Amniotic stem cell (primary cell): ENCODE results near the gene COL25A1.
"Not testable (repeated sequence)": the region's sequence is repeated elsewhere in the genome, so short reads cannot be mapped to it uniquely, and the experiment has no call there.

Experiments used
- DNase-seq: peaks from one replicate; lab custom pipeline; 2025; lab: John Stamatoyannopoulos, UW

The COL25A1 gene

DNA sequence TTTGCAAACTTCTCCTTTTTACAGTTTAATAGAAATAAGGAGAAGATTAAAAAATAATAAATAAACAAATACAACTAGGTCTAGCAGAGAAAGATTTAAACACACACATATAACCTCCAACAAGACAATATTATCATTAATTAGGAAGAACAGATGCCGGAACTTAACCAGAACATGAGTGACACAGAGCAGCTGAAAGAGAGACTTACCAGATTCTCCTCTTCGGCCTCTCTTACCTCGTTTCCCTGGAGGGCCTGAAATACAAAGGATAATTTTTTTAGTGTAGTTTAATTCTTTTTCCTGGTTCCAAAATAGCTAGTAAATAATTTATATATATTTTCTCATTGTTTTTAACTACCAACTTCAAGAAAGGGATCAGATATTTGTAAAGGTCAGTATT lies 252.5 kb downstream of the COL25A1 start:
- no peak for DNase-seq

DNA sequence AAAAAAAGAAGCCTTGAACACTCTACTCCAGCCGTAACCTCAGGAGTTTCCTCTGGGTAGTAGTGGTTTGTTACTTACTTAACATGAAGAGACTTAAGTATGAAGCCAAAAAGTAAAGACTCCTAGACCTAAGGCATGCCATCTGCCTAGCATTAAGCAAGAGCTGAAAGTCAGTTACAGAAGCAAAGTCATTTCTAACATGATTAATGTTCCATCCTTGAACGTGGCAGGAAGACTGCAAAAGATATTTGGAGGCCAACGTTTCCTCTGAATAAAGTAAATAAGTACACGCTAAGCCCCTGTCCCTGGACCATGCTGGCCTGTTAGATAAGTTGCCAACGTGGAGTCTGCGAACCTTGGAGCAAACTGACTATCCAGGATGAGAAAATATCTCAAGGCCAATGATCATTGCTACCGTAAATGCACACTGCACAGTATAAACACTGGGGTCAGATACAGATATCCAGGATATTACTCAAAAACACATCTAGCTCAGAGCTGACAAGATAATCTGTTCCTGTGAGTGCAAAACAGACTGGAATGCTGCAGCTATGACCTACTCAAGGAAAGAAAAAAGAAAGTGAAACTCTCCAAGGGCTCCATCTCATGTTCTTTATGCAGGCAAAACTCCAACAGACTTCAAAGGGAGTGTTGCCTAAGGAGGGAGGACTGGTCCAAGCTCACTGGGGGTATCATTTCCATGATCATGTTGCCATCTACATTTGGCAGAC lies 255.8 kb downstream of the COL25A1 start:
- no peak for DNase-seq

GRCh38 chr4:109044431-109044830 lies 258.0 kb downstream of the COL25A1 start:
- no peak for DNase-seq

DNA sequence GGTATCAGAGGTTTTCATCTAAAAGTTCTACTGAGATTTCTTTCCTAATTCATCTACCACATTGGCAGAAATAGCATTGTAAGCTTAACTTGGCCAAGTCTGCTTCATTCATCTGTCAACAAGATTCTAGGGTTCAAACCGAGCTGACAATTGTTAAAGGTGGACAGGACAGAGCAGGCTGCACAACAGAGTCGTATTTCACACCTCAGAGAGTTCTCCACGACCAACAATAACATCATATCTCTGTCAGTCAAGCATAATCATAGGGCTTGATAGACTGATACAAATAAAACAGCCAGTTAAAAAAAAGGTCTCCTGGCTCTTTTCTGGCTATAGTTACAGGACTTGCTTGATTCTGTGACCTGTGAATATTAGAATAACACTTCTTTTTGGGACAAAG lies 259.2 kb downstream of the COL25A1 start:
- DNase-seq = no peak

DNA sequence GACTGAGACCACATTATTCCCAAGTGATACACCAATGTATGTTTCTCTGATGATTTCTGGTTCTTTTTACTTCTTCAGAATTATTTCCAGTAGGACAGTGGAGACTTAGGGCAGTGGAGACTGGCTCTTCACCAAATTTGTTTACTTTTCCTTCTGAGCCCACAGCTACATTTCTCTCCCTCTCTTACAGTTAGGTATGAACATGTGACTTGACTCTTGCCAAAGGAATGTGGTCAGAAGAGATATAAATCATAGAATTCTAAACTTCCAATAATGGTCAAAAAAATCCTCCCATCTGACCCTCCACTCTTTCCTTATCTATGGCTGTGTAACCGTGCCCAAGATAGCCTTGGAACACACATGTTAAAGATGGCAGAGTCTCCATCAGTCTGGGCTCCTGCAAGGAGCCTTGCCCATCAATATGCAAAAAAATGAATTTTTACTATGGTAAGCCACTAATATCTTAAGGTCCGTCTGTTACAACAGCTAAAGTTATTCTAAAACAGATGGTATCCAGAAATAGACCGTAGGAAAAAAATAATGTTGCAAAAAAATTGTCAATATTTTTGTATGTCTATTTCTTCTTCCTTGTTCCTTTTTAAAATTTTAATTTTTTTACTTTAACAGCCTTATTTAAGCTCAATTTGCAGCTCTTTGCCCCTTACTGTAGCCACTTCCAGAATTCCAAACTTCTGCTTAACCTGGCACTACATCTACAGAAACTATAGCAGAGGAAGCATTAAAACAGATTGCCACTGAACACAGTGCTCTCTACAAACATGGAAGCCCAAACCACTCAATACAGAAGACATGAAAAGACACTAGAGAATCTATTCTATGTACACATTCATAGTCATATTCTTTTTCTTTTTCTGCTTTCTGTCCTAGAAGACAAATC lies 260.7 kb downstream of the COL25A1 start:
- no peak for DNase-seq

- DNase-seq = no peak
These were observed 262.0 kb downstream of the COL25A1 start for GRCh38 chr4:109040441-109040840.

GRCh38 chr4:109037026-109037425 lies 265.4 kb downstream of the COL25A1 start:
- no peak for DNase-seq

- no peak for DNase-seq
These were observed 268.5 kb downstream of the COL25A1 start for GRCh38 chr4:109033993-109034392.

GRCh38 chr4:109032671-109033070 lies 269.8 kb downstream of the COL25A1 start:
- no peak for DNase-seq

DNA sequence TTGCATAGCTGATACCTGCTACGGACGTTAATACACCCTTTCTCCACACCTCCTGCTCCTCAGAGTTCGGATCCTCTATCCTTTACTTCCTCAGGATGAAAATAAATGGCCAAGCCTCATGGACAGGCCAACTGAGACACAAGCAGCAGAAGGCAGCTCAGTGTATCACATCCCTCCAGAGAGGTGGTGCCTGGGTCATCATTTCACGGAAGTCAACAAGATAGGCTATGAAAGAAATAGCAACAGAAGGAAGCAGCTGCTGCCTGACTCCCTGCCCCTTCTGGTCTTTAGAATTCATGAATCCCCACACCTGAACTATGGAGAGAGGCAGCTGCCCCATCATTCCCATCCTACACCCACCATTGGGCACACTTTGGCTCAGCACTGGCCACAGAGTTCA lies 272.5 kb downstream of the COL25A1 start:
- DNase-seq = no peak

DNA sequence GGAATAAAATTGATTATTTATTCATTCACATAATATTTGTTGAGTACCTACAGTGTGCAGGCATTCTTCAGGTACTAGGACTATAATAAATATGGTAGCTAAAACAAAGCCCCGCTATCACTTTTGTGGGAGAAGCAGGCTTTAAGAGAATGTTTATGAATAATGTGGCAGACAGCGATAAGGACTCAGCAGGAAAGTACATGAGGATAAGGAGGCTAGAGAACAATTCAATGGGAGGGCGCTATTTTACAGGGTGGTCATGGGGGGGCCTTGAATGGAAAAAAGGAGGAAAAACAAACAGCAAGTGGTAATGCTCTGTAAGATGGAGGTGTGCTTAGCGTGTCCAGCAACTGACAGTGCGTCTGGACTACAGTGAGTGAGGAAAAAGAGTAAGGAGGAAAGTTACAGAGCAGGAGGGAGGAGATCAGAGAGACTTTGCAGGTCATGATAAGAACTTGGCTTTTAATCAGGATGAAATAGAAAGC lies 275.4 kb downstream of the COL25A1 start:
- no peak for DNase-seq

GRCh38 chr4:109026588-109026987 lies 275.9 kb downstream of the COL25A1 start:
- DNase-seq = no peak

DNA sequence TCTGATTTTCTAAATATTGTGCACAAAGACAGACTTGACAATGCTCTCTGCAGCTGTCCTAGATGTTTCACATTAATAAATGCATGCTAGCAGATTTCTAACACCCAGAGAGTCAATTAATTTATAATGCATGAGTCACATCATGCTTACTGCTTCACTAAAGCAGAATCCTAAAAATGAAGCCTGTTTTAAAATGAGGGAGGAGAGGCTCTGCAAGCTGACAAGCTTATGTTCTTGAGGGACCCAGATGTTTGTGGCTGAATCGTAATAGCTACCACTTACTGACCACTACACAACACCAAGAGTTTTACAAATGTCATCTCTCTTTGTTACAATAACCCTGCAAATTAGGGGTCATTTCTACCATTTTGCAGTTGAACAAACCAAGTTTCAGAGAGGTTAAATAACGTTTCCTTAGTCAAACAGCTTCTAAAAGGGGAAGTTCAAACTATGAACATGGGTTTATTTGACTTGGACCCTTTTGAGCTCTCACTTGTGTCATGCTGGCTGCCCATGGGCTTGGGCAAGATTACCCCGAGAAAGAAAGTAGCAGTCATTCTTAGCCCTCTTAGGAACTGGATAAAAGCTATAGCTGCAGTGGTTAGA lies 276.9 kb downstream of the COL25A1 start:
- DNase-seq = no peak

- DNase-seq = no peak
These were observed 279.5 kb downstream of the COL25A1 start for GRCh38 chr4:109022961-109023360.

DNA sequence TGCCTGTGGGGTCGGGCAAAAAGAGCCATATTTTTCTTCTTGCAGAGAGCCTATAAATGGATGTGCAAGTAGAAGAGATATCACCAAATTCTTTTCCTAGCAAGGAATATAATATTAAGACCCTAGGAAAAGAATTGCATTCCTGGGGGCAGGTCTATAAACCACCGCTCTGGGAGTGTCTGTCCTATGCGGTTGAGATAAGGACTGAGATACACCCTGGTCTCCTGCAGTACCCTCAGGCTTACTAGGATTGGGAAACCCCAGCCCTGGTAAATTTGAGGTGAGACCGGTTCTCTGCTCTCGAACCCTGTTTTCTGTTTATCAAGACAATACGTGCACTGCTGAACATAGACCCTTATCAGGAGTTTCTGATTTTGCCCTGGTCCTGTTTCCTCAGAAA lies 280.8 kb downstream of the COL25A1 start:
- not testable (repeated sequence) for DNase-seq

DNA sequence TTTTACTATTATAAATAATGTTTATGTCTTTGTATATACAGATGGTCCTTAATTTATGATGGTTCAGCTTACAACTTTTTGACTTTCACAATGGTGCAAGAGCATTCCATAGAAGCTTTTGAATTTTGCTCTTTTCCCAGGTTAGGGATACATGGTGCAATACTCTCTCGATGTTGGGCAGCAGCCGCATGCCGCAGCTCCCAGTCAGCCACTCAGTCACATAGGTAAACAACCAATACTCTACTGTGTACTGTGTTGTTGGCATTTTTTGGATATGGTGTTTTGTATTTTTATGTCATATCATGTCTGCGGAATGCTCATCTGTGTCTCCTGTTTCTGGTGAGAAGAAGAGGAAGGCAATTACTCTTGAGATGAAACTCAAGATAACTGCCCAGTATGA lies 281.6 kb downstream of the COL25A1 start:
- no peak for DNase-seq

- no peak for DNase-seq
These were observed 286.3 kb downstream of the COL25A1 start for GRCh38 chr4:109016200-109016599.

DNA sequence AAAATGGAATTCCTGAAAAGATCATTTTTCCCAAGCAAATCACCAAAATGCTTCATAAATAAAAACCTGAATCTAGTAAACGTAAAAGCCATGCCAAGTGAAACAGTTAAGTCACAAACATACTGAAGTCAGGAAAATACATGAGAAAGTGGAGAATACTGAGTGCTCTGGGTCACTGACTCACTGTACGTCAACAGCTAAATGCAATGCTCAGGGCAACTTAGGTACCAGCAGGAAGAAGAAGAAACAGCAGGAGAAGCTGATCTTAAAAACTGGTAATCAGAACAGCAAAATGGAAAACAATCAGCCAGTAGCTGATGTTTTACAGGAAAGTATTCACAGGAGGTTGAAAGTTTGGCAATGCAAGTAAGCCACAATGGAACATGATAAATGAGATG lies 287.0 kb downstream of the COL25A1 start:
- DNase-seq = no peak

DNA sequence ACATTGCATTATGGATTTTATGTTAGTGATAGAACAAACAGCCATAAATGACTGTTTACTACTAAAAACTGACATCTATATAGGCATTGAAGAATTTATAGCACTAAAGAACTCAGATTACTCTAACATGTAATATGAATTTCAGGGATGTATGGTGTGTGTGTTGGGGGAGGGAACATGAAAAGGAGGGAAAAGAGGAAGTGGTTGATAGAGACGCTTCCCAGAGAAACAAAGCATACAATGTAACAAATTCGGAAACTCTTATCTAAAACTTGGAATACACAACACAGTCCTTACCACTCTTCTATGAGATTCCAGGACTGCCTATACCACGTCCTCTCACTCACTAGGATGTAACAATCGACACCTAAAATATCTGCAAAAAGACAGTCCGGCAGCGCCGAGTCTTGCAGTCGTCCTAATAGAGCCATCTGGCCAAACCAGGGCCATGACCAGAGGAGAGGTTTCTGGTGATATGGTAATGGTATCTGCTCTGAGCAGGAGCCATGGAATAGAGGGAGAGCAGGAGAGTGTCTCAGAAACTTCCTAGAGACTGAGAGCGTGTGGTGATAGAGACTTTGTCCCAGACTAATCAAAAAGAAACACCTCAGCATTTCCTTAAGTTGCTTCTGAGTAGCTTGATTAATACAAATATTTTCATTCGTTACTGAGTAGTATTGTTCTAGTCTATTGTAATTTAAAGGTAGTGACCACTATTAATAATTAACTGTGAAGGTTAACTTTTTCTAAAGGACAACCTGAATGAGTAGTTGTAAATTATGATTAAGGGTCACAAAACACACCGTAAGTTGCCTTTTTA lies 287.7 kb downstream of the COL25A1 start:
- DNase-seq = no peak

- DNase-seq = no peak
These were observed 290.1 kb downstream of the COL25A1 start for GRCh38 chr4:109012286-109012880.

DNA sequence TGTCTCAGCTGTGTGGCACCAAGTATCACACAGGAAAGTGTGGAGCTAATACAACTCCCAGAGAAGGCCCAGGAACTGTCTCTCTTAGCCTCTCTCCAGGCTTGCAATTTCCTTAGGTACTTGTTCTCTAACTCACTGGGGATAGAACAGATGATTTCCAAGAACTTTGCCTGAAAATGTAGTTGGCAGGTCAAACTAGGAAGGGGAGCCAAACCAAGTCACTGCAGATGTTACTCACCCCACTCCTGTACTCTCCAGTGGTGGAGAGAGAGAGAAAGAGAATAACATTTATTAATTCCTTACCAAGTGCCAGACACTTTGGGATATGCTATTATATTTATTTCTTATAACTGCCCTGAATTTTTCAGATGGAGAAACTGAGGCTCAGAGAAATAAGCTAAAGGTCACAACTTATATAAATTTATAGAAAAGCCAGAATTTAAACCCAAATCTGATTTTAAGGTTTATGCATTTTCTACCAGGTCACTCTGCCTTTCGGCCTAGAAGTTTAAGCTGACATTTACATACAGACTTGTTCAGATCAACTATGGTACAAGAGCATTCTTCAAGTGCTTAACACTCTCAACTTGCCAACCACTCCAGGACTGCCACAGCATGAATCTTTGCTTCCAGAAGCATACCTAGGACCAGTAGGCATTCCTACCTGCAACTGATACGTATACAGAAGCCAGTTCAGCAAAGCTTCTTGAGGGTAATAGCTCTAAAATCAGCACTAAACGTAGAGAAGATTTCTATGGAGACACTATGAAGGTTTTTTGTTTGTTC lies 291.0 kb downstream of the COL25A1 start:
- DNase-seq = no peak
